ENCODE data around the gene LRRC51.

Gene LRRC51

GRCh38 chr11:72102162-72102561 lies 21.5 kb downstream of the LRRC51 start:
- no peak for TF ChIP-seq CTCF (IDR thresholded peaks at IDR 0.05)

GRCh38 chr11:72102631-72102945 lies 21.9 kb downstream of the LRRC51 start:
- TF ChIP-seq CTCF (IDR thresholded peaks at IDR 0.05): no peak

- no peak; the same call in 1 of the 2 replicates for TF ChIP-seq CTCF (IDR thresholded peaks at IDR 0.05)
Observed at GRCh38 chr11:72102946-72103753, 22.5 kb downstream of the LRRC51 start, which contains the start of gene LAMTOR1. Gene LAMTOR1 (minus strand): TSS chr11:72103297. CDS start chr11:72103224, 73 bp downstream.

- TF ChIP-seq CTCF (IDR thresholded peaks at IDR 0.05): no peak
Observed at GRCh38 chr11:72103754-72104167, 23.1 kb downstream of the LRRC51 start.

- TF ChIP-seq CTCF (IDR thresholded peaks at IDR 0.05): no peak
Observed at GRCh38 chr11:72105888-72106287, 25.2 kb downstream of the LRRC51 start, which contains the start of gene TOMT. Gene TOMT (plus strand): TSS chr11:72105924. CDS start chr11:72105952, 28 bp downstream.

- no peak for TF ChIP-seq CTCF (IDR thresholded peaks at IDR 0.05)
Observed at GRCh38 chr11:72111300-72112142, 30.9 kb downstream of the LRRC51 start.

GRCh38 chr11:72112143-72112977 lies 31.7 kb downstream of the LRRC51 start, which contains the start of gene ANAPC15:
Gene ANAPC15 (minus strand): TSS chr11:72112695. CDS start chr11:72111276, 1,419 bp downstream.
- TF ChIP-seq CTCF (IDR thresholded peaks at IDR 0.05): no peak
